ENCODE results near the gene CCDC68.

- TF ChIP-seq CTCF (IDR thresholded peaks at IDR 0.05) (no peak), POLR2A (IDR thresholded peaks at IDR 0.05) (no peak), EP300 (IDR thresholded peaks at IDR 0.05) (no peak)
Observed at GRCh38 chr18:54888933-54889332, 70.3 kb downstream of the CCDC68 start.

Measured in upper lobe of left lung (tissue), 4 donors.